SKM-1 treated with dmso at 0.1 percent for 144 hours (cell line): ENCODE measurements around the gene SEMA3G.
A peak's percentile ranks its signal among the peaks of the same experiment; 100 is the strongest.

Source experiments
- DNase-seq: peaks from one replicate; lab custom pipeline; 2025; ENCODE audit not compliant: unreplicated experiment; lab: John Stamatoyannopoulos, UW

Gene SEMA3G

GRCh38 chr3:52439426-52440248, 5.3 kb downstream of the SEMA3G start:
- DNase-seq, result no peak

DNA sequence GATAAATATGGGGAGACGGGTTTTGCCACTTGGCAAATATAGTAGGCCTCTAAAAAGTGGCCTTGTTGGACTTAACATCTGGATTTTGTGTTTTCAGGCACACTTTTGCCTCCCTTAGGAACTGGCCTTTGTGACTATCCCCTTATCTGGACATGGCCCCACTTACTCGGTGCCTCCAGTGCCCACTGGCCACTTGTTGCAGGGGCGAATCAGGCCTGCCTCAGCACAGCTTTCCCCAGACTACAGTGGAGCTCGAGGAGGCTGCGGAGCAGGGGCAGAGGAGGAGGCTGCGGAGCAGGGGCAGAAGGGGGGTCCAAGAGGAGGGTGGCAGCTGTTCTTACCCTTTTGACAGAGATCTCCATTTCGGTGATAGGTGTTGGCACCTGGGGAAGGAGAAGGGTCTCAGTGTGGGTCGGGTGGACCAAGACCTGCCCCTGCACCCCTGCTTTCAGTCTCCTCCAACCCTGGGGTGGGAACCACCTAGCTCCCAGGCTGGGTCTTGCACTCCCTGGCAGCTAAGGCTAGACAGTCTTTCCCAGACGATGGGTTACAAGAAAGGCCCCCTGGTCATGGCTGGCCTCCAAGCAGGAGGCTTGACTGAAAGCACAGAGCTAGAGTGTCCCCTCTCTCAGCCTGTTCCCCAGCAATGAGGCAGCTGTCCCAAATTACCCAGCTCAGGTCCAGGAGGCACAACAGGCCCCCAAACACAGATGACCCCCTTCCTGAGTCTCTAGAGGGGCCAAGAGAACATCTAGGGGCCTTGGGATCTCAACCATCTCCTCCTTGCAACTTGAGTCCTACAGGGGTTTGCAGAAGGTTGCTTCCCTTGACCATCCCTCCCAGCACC, 6.1 kb downstream of the SEMA3G start:
- DNase-seq, result no peak

DNA sequence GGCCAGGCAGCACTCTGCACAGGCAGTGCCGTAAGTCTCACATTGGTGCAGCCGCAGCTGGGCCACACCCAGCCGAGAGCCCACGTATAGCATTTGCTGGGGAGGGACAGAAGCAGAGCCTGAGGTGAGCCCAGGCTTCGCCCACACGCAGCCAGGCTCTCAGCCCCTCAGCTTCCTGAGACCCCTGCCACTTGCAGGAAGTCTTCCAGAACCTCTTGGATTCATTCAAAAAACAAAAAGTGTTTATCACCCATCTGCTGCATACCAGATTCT, 6.9 kb downstream of the SEMA3G start:
- no peak for DNase-seq

DNA sequence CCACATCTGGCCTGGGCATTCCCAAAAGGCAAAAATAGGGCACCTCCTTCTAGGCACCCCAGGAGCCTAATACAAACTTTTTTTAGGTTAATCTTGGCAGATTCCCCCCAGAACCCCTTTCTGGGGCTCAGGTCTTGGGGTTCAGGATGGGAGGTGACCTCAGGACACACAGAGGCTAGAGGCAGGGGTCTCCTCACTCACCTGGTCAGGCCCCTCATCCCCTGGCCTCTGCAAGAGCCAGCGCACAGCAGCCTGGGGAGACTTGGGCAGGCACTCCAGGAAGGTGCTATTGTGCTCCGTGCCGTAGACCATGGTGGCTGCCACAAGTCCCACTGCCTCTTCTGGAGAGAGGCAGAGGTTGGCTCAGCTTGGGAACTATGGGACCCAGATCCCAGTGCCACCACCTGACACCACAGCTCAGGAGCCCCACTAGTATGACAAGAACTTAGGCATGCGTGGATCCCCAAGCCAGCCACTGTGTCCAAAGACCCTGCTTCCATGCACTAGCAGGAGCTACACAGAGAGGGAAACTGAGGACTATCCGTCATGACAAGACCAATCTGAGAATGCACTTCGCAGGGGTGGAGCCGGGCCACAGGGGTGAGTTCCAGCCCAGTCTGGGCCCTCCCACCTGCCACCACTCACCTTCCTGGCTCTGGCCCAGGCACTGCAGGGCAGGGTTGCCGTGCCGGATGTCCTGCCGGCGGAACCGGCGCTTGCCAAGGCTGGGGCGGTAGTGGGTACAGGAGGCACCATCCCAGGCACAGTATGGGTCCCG, 7.4 kb downstream of the SEMA3G start:
- no peak for DNase-seq

GRCh38 chr3:52436500-52437149, 8.3 kb downstream of the SEMA3G start:
- DNase-seq, result peak; percentile 75

GRCh38 chr3:52435246-52436101, 9.4 kb downstream of the SEMA3G start:
- no peak for DNase-seq

- no peak for DNase-seq
These were observed 10.3 kb downstream of the SEMA3G start for GRCh38 chr3:52434491-52435115.

DNA sequence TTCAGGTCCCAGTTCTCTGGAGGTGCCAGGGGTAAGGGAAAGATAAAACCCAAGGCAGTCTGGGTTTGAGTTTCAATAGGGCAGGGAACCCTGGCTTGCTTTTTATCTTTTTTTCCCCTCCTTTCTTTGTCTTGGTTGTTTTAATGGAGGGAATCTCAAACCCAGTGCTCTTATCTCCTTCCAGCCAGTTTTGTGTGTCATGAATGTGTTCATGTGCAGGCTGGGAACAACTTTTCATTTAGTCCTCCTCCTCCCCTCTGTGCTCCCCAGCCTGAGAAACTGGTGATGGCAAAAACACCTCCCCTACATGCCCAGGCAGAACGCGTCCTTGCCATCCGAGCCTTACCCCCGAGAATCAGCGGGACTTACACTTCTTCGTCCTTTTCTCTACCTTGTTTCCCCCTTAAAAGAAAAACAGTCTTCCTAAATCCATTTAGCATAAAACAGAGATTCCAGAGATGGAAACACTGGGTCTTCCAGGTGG, 10.9 kb downstream of the SEMA3G start:
- DNase-seq, result no peak

DNA sequence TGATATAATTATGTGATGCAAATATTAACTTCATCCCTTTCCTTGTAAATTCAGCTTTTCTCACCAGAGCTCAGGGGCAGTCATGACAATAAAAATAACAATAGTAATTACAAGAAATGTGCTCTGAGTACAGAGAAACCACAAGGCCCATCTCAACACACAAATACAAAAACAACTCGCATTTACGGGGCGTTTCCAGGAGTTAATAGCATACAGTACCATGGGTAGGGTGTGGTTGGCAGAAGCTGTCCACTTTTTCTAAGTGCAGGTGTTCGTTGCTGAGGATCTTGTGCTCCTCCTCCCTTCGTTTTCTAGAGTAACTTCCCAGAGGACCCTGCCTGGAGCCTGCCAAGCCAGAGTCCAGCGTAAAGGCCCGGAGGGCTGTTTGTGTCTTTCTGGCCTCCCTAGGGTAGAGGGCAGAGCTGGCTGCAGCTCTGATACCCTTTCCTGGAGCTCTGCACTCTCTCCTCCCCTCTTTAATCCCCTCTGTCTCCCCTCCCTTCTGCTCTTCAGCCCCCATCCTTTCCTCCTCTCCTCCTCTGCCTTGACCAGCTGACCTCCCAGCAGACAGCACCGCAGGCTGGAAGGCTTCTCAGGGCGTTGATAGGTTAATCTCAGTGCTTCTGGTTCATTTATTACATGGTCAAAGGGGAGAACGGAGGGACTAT, 11.4 kb downstream of the SEMA3G start:
- no peak for DNase-seq

DNA sequence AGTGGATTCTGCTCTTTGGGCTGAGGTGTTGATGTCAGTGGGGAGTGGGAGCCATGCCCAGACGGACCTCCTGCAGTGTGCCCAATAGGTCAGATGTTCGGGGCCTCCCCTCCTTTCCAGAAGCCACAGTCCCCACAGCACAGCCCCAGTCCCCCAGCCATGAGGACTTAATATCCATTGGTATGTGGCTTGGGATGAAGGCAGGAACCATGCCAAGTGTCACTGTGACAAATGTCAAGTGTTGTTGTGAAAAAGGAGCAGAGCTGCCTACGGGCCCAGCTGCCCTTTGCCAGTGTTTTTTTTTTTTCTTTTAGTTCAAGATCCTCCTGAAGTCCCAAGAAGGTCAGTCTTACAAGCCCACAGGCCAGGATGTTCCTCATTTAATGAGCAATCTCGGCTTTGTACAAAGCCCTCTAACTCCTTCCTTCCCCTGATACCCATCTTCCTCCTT, 12.2 kb downstream of the SEMA3G start:
- DNase-seq, result peak; percentile 10

- no peak for DNase-seq
These were observed 12.7 kb downstream of the SEMA3G start for GRCh38 chr3:52432225-52432624.

GRCh38 chr3:52431459-52432223, 13.3 kb downstream of the SEMA3G start:
- DNase-seq, result no peak

GRCh38 chr3:52430416-52430810, 14.5 kb downstream of the SEMA3G start:
- DNase-seq, result no peak

- DNase-seq, result no peak
These were observed 15.0 kb downstream of the SEMA3G start for GRCh38 chr3:52429779-52430415.

GRCh38 chr3:52429031-52429430, 15.9 kb downstream of the SEMA3G start:
- no peak for DNase-seq

GRCh38 chr3:52428151-52429005, 16.5 kb downstream of the SEMA3G start:
- peak; percentile 60 for DNase-seq

GRCh38 chr3:52423173-52423572, 21.7 kb downstream of the SEMA3G start:
- DNase-seq, result no peak
